ENCODE results near the gene PKNOX2. TPM values are rescaled to one million over a fixed set of nuclear protein-coding genes. Genes with fewer than 3 reads are reported as not detected.

Gene PKNOX2
- total RNA-seq, 6 experiments from 2014 or later = 0.10 TPM; not detected in 5

- peak overlapping the region; percentile 70 for H3K27ac Mint-ChIP-seq
- DNase-seq = peak; percentile 40
- TF ChIP-seq CTCF (IDR thresholded peaks at IDR 0.05) = peak; percentile 36; the same call in 1 of the 2 replicates
- H3K4me1 Mint-ChIP-seq (ENCODE audit: low read depth) = peaks cover 28% of the 10 kb centered on the region
- H3K27me3 Mint-ChIP-seq (ENCODE audit: insufficient read depth) = peaks cover 3% of the 10 kb centered on the region; the same call in 1 of the 2 replicates
- no peaks in the 10 kb centered on the region for H3K36me3 Mint-ChIP-seq (ENCODE audit: low read depth)
- no peaks in the 10 kb centered on the region for H3K9me3 Mint-ChIP-seq
- peak overlapping the region; percentile 64 for H3K4me3 Mint-ChIP-seq
These were observed 199.7 kb downstream of the PKNOX2 start for GRCh38 chr11:125364121-125364826.

- Mint-ChIP-seq H3K27ac (no peak overlapping the region), H3K27me3 (ENCODE audit: insufficient read depth) (peaks cover 3% of the 10 kb centered on the region; the same call in 1 of the 2 replicates), H3K4me3 (no peak overlapping the region), H3K4me1 (ENCODE audit: low read depth) (peaks cover 28% of the 10 kb centered on the region), H3K9me3 (no peaks in the 10 kb centered on the region), H3K36me3 (ENCODE audit: low read depth) (no peaks in the 10 kb centered on the region)
- no peak for DNase-seq
- no peak for TF ChIP-seq CTCF (IDR thresholded peaks at IDR 0.05)
These were observed 200.8 kb downstream of the PKNOX2 start for GRCh38 chr11:125365196-125365931.

- H3K4me3 Mint-ChIP-seq = no peak overlapping the region
- DNase-seq = no peak
- H3K27me3 Mint-ChIP-seq (ENCODE audit: insufficient read depth) = peaks cover 17% of the 10 kb centered on the region
- H3K27ac Mint-ChIP-seq = no peak overlapping the region
- peaks cover 28% of the 10 kb centered on the region for H3K4me1 Mint-ChIP-seq (ENCODE audit: low read depth)
- no peaks in the 10 kb centered on the region for H3K9me3 Mint-ChIP-seq
- TF ChIP-seq CTCF (IDR thresholded peaks at IDR 0.05) = no peak
- no peaks in the 10 kb centered on the region for H3K36me3 Mint-ChIP-seq (ENCODE audit: low read depth)
These were observed 203.2 kb downstream of the PKNOX2 start for GRCh38 chr11:125367710-125368109.

GRCh38 chr11:125368757-125369156 is 204.2 kb downstream of the PKNOX2 start:
- no peaks in the 10 kb centered on the region for H3K36me3 Mint-ChIP-seq (ENCODE audit: low read depth)
- no peak overlapping the region for H3K4me3 Mint-ChIP-seq
- no peak for DNase-seq
- H3K27ac Mint-ChIP-seq = no peak overlapping the region
- peaks cover 19% of the 10 kb centered on the region for H3K4me1 Mint-ChIP-seq (ENCODE audit: low read depth)
- no peak for TF ChIP-seq CTCF (IDR thresholded peaks at IDR 0.05)
- H3K9me3 Mint-ChIP-seq = no peaks in the 10 kb centered on the region
- peaks cover 25% of the 10 kb centered on the region for H3K27me3 Mint-ChIP-seq (ENCODE audit: insufficient read depth)

GRCh38 chr11:125369808-125370207 is 205.3 kb downstream of the PKNOX2 start:
- Mint-ChIP-seq H3K27me3 (ENCODE audit: insufficient read depth) (peaks cover 31% of the 10 kb centered on the region), H3K4me1 (ENCODE audit: low read depth) (peaks cover 9% of the 10 kb centered on the region), H3K36me3 (ENCODE audit: low read depth) (no peaks in the 10 kb centered on the region), H3K9me3 (no peaks in the 10 kb centered on the region), H3K27ac (no peak overlapping the region), H3K4me3 (no peak overlapping the region)
- TF ChIP-seq CTCF (IDR thresholded peaks at IDR 0.05) = no peak
- no peak for DNase-seq

All from HFFc6 (cell line).